ENCODE data around the gene NSMCE1. TPM values are rescaled to one million over a fixed set of nuclear protein-coding genes. Genes with fewer than 3 reads are reported as not detected.

NSMCE1 gene
- 46.8 TPM for polyA plus RNA-seq (ENCODE audit: insufficient read length)

DNA sequence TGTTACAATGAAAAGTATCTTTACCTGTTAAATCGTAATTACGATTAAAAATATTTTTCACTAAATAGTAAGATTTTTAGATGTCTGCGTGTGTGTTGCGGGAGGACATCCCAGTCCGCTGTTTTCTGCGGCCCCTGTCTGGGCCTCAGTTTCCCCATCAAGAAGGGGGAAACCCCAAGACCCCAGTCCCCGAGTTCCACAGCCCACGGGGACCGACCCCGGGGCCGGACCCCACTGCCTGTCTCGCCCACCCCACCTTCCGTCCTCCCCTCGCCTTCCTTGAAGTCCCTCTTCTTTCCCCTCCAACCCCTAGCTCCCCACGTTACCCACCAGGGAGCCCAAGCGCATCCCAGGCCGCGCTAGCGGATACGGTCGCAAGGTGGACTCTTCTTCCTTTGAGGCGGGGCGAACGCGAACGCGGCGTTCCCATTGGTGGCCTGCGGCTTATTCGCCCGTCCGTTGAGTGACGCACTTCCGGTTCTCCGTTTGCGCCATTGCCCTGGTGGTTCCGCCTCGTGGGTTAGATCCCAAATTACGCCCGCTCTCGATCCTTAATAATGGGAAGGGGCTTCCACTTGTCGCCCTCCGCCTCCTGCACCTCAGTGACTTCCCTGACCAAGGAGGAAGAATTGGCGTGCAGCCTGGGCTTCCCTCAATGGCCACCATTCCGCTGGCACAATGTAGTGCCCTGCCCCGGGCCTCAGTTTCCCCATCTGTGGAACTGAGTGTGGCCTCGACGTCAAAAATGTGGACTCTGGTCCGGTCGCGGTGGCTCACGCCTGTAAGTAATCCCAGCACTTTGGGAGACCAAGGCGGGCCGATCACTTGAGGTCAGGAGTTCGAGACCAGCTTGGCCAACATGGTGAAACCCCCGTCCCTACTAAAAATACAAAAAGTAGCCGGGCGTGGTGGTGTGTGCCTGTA, at the start of gene NSMCE1:
TSS of gene NSMCE1 (minus strand) at position 397 of the 924 bp plus-strand sequence. CDS start 11,202 bp downstream, outside the sequence.
- peak; percentile 97 for DNase-seq

DNA sequence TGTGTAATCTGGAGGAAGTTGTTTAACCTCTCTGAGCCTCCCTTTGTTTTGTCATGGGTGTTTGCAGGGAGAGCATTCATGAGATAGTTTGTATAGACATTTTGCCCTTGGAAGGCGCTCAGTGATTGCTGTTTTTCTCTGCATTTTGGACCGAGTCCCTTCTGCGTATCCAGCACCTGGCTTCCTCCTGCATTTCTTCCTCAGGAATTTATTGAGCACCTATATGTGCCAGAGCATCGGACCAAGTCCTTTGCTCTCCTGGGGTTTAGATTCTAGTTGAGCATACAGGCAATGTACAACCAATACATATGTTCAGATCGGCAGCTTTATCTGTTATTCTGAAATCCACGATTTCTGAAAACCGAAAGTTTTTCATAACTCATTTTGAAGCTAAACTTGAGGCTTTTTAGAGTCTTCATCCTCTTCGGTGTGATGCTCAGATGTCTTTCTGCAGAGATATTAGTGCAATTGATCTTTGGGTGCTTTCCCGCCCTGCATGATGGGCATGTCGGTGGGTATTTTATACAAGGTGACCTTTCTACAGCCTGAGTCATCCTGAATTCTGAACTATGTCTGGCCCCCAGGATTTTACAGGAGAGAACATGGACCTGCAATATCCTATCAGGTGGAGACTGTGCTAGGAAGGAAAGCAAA, 49.3 kb upstream of the NSMCE1 start:
- DNase-seq, result no peak

DNA sequence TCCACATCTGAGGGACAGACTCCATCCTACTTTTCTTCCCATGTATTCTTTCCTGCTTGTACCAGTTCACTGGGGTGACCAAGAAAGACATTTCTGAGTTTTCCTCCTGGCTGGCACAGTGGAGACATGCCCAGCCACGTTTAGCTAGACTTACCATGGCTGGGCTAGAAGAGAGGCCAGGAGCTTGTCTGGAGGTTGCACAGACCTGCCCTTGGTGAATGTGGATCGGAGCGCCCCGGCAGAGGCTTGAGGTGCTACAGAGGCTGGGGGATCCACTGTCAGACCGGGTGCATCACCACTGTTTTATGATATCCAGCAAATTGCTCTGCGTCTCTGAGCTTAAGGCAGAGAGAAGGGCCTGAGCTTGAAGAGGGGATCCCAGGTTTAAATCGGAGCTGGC, 48.7 kb upstream of the NSMCE1 start:
- DNase-seq, result no peak

- DNase-seq, result no peak
Measured at GRCh38 chr16:27316038-27316680, 47.6 kb upstream of the NSMCE1 start.

- no peak for DNase-seq
Measured at GRCh38 chr16:27315333-27316037, 46.9 kb upstream of the NSMCE1 start.

DNA sequence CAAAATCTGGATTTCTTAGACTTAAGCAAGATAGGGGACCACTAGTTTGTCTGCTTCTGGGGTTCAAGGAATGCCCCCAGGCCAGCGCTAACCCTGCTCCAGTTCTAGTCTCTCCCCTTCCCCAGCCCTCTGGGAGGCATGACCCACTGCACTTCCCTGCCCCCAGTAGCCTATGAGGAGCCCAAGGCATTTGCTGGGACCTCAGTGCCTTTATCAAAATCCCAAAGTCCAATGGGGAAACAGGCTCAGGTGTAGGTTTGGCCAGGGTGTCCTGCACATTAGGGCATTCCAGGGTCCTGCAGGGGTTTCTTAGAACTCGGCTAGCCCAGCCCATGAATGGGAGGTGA, 46.4 kb upstream of the NSMCE1 start:
- DNase-seq, result no peak

GRCh38 chr16:27314161-27314723, 45.7 kb upstream of the NSMCE1 start:
- peak; percentile 65 for DNase-seq

DNA sequence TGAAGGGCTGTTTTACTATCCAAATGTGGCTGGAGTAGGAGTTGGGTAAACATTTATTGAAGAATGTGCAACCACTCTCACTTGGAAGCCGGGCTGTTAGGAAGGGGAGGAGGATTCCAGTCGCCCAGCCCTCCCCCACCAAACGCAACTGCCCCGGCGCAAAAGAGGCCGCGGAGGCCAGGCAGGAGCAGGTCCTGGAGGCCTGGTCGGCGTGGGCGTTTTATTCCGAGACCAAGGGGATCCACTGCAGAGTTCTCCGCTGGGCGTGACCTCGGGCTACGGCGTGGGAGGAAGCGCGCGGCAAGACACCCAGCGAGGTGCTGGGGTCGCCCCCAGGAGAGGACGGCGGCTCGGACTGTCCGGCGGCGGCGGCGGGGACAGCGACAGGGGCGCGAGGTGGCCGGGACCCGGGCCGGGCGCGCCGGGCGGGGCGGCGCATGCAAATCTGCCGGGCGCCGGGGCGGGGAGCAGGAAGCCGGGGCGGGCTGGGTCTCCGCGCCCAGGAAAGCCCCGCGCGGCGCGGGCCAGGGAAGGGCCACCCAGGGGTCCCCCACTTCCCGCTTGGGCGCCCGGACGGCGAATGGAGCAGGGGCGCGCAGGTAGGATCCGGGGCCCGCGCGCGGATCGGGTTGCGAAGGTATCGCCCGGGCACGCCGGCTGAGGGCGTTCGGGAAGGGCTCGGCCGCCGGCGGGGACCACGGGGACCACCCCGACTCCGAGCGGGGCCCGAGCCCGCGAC, 45.0 kb upstream of the NSMCE1 start, which contains the start of gene IL4R:
TSS of gene IL4R (plus strand) at position 553 of the 739 bp plus-strand sequence. CDS start 26,230 bp downstream, outside the sequence.
- peak; percentile 47 for DNase-seq

DNA sequence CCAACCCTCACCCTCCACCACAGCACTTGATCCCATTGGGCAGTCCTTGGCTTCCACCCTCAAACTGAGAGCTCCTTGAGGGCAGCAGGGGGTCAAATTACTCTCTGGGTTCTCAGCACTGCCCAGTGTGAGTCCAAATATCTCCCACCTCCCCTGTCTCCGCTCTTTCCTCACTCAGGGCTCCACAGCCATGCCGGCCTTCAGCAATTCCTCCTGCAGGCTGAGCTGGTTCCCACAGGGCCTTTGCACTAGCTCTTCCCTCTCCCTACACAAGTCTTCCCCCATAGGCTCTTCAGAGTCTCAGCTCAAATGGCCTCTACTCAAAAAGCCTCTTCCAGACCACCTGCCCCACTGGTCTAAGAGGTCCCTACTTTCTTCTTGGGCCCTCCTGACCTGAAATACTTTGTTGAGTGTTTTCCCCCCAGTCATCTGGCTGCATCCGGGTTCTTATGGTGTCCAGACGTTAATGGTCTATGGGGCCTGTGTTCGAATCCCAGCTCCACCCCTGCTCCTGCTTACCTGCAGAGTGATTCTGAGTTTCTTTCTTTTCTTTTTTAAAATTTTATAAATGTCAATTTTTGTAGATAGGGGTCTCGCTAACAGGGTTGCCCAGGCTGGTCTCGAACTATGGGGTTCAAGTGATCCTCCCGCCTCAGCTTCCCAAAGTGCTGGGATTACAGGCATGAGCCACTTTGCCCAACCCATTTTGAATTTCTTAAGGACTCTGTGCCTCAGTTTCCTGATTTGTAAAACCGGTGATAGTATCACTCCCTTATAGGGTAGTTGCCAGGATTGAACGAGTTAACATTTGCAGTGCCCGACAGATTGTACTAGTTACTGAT, 44.2 kb upstream of the NSMCE1 start:
- DNase-seq, result no peak

GRCh38 chr16:27311897-27312303, 43.3 kb upstream of the NSMCE1 start:
- no peak for DNase-seq

GRCh38 chr16:27311448-27311830, 42.9 kb upstream of the NSMCE1 start:
- DNase-seq, result no peak

- DNase-seq, result no peak
Measured at GRCh38 chr16:27310576-27311447, 42.2 kb upstream of the NSMCE1 start.

DNA sequence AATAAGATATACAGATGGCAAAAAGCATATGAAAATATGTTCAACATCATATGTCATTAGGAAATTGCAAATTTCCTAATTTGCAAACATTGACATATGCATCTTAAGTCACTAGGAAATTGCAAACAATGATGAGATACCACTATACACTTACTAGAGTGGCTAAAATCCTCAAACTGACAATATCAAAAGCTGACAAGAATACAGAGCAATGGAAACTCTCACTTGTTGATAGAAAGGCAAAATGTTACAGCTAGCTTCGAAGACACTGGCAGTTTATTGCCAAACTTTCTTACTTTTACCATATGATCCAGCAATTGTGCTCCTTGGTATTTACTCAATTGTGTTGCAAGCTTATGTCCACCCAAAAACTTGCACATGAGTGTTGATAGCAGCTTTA, 40.2 kb upstream of the NSMCE1 start:
- no peak for DNase-seq

GRCh38 chr16:27305839-27306442, 37.4 kb upstream of the NSMCE1 start:
- DNase-seq, result no peak

DNA sequence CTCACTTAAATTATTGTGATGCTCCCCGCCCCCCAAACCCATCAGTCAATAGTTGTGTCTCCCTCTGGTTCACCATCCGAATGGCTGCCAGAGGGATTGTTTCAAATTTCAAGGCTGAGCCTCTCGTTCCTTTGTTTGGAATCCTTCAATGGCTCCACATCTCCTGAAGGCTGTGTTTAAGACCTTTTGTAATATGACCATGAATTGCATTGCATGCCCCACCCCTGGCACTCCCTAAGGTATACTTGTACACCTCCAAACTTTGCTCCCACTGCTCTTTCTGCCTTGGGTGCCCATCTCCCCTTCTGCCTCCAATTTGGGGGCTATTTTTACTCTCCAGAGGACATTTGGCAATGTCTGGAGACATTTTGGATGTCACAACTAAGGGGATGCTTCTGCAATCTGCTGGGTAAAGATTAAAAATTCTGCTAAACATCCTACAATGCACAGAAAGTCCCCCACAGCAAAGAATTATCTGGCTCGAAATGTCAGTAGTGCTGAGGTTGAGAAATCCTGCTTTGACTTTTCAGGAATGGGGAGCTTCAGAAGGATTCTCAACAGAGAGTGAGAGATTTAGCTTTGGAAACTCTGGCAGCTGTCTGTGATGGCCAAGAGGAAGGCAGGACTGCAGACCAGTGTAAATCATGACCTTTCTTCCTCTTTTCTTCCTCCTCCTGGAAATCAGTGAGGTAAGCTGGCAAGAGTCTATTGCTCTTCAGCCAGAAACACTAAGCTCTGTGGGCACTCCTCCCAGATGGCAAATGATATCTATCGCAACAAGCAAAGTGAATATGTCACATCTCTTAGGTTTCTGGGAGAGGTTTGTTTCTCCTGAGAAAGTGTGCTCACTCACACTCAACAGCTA, 36.5 kb upstream of the NSMCE1 start:
- no peak for DNase-seq

- DNase-seq, result no peak
Measured at GRCh38 chr16:27304102-27304501, 35.5 kb upstream of the NSMCE1 start.

GRCh38 chr16:27303256-27304100, 34.9 kb upstream of the NSMCE1 start:
- no peak for DNase-seq

Measured in hindlimb muscle (tissue), 1 donor.